ENCODE data around the gene TMEM87B.

The TMEM87B gene

GRCh38 chr2:112046231-112046630 is 8.8 kb upstream of the TMEM87B start:
- TF ChIP-seq CTCF (conservative IDR thresholded peaks at IDR 0.05; ENCODE audit: low read depth, low read length): no peak
- H3K4me3 ChIP-seq (ENCODE audit: low read depth, low read length): no peak overlapping the region
- DNase-seq (ENCODE audit: low read depth): no peak

GRCh38 chr2:112047537-112048235 is 7.4 kb upstream of the TMEM87B start:
- H3K4me3 ChIP-seq (ENCODE audit: low read depth, low read length): no peak overlapping the region
- no peak for TF ChIP-seq CTCF (conservative IDR thresholded peaks at IDR 0.05; ENCODE audit: low read depth, low read length)
- no peak for DNase-seq (ENCODE audit: low read depth)

GRCh38 chr2:112048236-112048592 is 6.9 kb upstream of the TMEM87B start:
- TF ChIP-seq CTCF (conservative IDR thresholded peaks at IDR 0.05; ENCODE audit: low read depth, low read length): no peak
- no peak for DNase-seq (ENCODE audit: low read depth)
- H3K4me3 ChIP-seq (ENCODE audit: low read depth, low read length): no peak overlapping the region

- peak; percentile 75 for TF ChIP-seq CTCF (conservative IDR thresholded peaks at IDR 0.05; ENCODE audit: low read depth, low read length)
- DNase-seq (ENCODE audit: low read depth): peak; percentile 80
- H3K4me3 ChIP-seq (ENCODE audit: low read depth, low read length): no peak overlapping the region
Measured at GRCh38 chr2:112048887-112049286, 6.2 kb upstream of the TMEM87B start.

DNA sequence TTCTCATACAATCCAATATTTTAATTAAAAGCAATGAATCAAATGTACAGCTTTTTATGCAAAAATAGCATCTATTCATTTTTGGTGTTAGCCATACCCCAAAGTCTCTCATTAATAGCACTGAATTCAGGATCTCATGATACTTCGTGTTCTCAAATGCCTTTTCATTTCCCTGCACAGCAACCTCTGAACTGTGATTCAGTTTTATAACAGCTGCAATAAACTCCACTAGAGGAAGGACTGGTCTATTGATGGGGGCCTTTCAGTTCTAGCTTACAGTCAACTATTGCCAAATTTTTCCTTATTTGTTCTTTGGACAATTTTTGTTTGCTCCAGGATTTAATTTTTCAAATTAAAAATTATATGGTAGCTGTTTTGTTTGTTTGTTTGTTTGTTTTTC is 4.8 kb upstream of the TMEM87B start:
- no peak for DNase-seq (ENCODE audit: low read depth)
- no peak overlapping the region for H3K4me3 ChIP-seq (ENCODE audit: low read depth, low read length)
- TF ChIP-seq CTCF (conservative IDR thresholded peaks at IDR 0.05; ENCODE audit: low read depth, low read length): no peak

DNA sequence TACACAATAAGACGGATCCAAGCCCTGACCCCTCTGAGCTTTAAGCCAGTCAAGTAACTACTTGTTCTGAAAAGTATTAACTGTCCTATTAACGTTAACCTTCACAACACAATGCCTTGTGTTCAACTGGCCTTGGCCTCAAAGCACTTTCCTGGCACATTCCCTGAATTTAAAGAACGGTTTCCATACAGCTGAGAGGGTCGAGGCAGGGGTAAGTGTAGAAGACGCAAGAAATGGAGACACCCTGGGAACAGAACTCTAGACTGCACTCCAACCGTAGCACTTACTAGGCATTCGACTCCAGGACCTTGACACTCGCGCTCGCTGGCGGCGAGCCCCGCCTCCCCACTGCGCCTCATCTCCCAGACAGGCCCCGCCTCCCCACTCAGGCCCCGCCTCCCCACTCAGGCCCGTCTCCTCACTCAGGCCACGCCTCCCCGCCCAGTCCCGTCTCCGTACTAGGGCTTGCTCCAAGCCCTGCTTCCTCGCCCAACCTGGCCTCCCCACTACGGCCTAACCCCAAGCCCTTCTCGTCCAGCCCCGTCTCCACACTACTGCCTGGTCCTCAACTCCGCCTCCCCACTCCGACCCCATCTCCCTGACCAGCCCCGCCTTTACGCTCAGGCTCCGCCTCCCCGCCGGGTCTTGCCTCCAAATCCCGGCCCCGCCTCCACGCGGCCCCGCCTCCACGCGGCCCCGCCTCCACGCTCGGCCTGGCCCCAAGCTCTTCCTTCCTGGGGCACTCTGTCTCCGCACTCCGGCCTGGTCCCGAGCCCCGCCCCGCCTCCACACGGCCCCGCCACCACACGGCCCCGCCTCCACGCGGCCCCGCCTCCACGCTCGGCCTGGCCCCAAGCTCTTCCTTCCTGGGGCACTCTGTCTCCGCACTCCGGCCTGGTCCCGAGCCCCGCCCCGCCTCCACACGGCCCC is 887 bp upstream of the TMEM87B start:
- DNase-seq (ENCODE audit: low read depth): peak; percentile 98
- H3K4me3 ChIP-seq (ENCODE audit: low read depth, low read length): peak overlapping the region; percentile 88
- no peak for TF ChIP-seq CTCF (conservative IDR thresholded peaks at IDR 0.05; ENCODE audit: low read depth, low read length)

Measured in choroid plexus epithelial cell (primary cell).